ENCODE results near the gene MOB2. TPM values are rescaled to one million over a fixed set of nuclear protein-coding genes. Genes with fewer than 3 reads are reported as not detected.

The MOB2 gene
- total RNA-seq, 1 donor from 2014 or later: 26.4 TPM

DNA sequence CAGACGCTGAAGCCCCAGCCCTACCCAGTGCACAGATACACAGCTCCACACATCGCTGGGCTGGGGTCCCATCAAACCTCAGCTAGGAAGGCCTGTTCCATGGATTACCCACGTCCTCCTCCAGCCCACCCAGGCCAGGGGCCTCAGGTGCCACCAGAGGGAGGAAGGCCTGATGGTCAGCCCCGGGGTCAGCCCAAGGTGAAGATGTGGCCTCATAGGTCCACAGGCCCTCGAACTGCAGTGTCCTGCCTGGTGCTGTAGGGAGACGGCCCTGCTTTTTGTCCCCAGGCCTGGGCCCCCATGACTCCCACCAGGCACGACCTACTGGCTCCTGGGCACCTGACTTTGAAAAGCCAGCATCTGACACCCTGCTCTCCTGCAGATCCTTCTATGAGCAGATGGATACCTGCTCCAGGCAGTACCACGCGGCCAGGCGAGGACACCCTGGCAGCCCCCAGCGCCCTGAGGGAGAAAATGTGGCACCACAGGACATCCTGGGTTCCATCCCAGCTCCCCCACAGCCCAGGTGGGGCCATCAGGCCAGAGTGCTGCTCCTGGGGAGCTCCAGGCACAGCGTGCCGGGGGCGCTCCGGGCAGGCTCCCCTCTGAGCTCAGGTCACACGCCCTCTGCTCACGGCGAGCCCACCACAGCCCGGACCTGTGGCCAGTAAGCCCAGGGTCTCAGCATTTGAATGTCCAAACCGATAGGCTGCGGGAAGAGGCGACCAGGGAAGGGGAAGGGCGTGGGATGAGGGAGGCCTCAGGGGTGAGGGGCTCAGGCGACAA, 15.8 kb upstream of the MOB2 start:
- H3K27ac Mint-ChIP-seq (ENCODE audit: unreplicated experiment): no peak overlapping the region
- no peak overlapping the region for H3K9ac ChIP-seq (ENCODE audit: low read length)
- no peaks in the 10 kb centered on the region for H3K36me3 ChIP-seq (ENCODE audit: insufficient read depth, low read length)
- FAIRE-seq (no peak), DNase-seq (ENCODE audit: low read depth) (no peak)
- no peaks in the 10 kb centered on the region for H3K9me3 ChIP-seq (ENCODE audit: insufficient read depth, low read depth, low read length)
- no peaks in the 10 kb centered on the region for H3K9me3 Mint-ChIP-seq (ENCODE audit: unreplicated experiment)
- no peaks in the 10 kb centered on the region for H3K27me3 ChIP-seq (ENCODE audit: insufficient read depth, low read length)
- H3K4me1 ChIP-seq (ENCODE audit: insufficient read depth, low read length): no peaks in the 10 kb centered on the region
- H2AFZ ChIP-seq (ENCODE audit: low read depth, low read length): no peak overlapping the region
- no peak overlapping the region for H3K4me3 Mint-ChIP-seq (ENCODE audit: unreplicated experiment)
- H3K27ac ChIP-seq (ENCODE audit: low read depth, low read length): no peak overlapping the region
- peaks cover 4% of the 10 kb centered on the region for H3K4me1 Mint-ChIP-seq (ENCODE audit: low read depth, unreplicated experiment)
- no peak overlapping the region for H3K4me3 ChIP-seq (ENCODE audit: insufficient read depth, low read depth, low read length)
- H3K79me2 ChIP-seq (ENCODE audit: insufficient read depth, low read length): peaks cover 85% of the 10 kb centered on the region
- H3K27me3 Mint-ChIP-seq (ENCODE audit: low read depth, unreplicated experiment): no peaks in the 10 kb centered on the region
- TF ChIP-seq EZH2 (IDR thresholded peaks at IDR 0.05; ENCODE audit: insufficient read depth, low read length) (no peak), CTCF (IDR thresholded peaks at IDR 0.05; ENCODE audit: insufficient read depth, low read depth, low read length) (no peak)
- H4K20me1 ChIP-seq (ENCODE audit: insufficient read depth, low read length): peaks cover 99% of the 10 kb centered on the region
- peaks cover 14% of the 10 kb centered on the region for H3K36me3 Mint-ChIP-seq (ENCODE audit: low read depth, unreplicated experiment)
- no peak overlapping the region for H3K4me2 ChIP-seq (ENCODE audit: low read length)

DNA sequence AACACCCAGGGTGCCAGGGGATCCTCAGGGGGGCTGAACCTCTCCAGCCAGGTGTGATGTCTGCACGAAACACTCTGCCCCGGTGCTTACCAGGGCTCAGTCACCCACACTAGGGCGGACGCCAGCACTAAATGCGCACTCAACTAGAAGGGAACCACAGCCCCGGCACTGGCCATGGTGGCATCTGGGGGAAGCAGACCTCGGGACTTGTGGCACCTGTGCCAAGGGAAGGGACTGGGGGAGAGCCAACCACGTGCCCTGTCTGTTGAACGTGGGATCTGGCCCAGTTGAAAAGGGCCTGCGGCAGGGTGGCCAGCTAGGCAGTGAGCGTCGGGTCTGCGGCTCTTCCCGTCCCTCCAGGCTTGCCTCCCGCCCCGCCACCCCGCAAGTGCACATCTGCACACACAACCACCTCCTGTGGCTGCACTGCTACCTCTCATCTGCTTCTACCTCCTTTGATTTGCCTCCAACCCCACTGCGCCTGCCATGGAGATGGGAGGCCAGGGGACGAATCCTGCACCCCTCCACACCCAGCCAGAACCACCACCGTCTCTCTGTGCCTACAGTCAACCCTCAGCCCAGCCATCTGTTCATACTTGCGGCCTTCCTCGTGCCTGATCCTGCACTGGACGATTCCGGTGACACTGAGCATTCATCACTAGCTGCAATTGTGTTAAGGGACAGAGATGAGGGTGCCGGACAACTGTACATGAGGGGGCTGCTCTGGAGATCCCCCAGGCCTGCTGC, 15.0 kb upstream of the MOB2 start:
- H3K4me1 ChIP-seq (ENCODE audit: insufficient read depth, low read length): no peaks in the 10 kb centered on the region
- H3K36me3 Mint-ChIP-seq (ENCODE audit: low read depth, unreplicated experiment): peaks cover 14% of the 10 kb centered on the region
- H3K4me3 Mint-ChIP-seq (ENCODE audit: unreplicated experiment): no peak overlapping the region
- H3K4me1 Mint-ChIP-seq (ENCODE audit: low read depth, unreplicated experiment): peaks cover 2% of the 10 kb centered on the region
- no peaks in the 10 kb centered on the region for H3K36me3 ChIP-seq (ENCODE audit: insufficient read depth, low read length)
- no peaks in the 10 kb centered on the region for H3K9me3 Mint-ChIP-seq (ENCODE audit: unreplicated experiment)
- no peak overlapping the region for H3K27ac ChIP-seq (ENCODE audit: low read depth, low read length)
- no peaks in the 10 kb centered on the region for H3K27me3 Mint-ChIP-seq (ENCODE audit: low read depth, unreplicated experiment)
- no peak overlapping the region for H3K4me2 ChIP-seq (ENCODE audit: low read length)
- TF ChIP-seq CTCF (IDR thresholded peaks at IDR 0.05; ENCODE audit: insufficient read depth, low read depth, low read length) (no peak), EZH2 (IDR thresholded peaks at IDR 0.05; ENCODE audit: insufficient read depth, low read length) (no peak)
- no peaks in the 10 kb centered on the region for H3K9me3 ChIP-seq (ENCODE audit: insufficient read depth, low read depth, low read length)
- no peak overlapping the region for H3K27ac Mint-ChIP-seq (ENCODE audit: unreplicated experiment)
- H3K27me3 ChIP-seq (ENCODE audit: insufficient read depth, low read length): no peaks in the 10 kb centered on the region
- H2AFZ ChIP-seq (ENCODE audit: low read depth, low read length): no peak overlapping the region
- no peak overlapping the region for H3K4me3 ChIP-seq (ENCODE audit: insufficient read depth, low read depth, low read length)
- H3K79me2 ChIP-seq (ENCODE audit: insufficient read depth, low read length): peaks cover 87% of the 10 kb centered on the region
- FAIRE-seq: no peak
- no peak for DNase-seq (ENCODE audit: low read depth)
- no peak overlapping the region for H3K9ac ChIP-seq (ENCODE audit: low read length)
- H4K20me1 ChIP-seq (ENCODE audit: insufficient read depth, low read length): peaks cover 99% of the 10 kb centered on the region
